ENCODE measurements around the gene ARGFX. TPM values are rescaled to one million over a fixed set of nuclear protein-coding genes. Genes with fewer than 3 reads are reported as not detected.
"Not testable (repeated sequence)": the region's sequence is repeated elsewhere in the genome, so short reads cannot be mapped to it uniquely, and the experiment has no call there.

The ARGFX gene
- total RNA-seq, 1 donor from 2014 or later = not detected

DNA sequence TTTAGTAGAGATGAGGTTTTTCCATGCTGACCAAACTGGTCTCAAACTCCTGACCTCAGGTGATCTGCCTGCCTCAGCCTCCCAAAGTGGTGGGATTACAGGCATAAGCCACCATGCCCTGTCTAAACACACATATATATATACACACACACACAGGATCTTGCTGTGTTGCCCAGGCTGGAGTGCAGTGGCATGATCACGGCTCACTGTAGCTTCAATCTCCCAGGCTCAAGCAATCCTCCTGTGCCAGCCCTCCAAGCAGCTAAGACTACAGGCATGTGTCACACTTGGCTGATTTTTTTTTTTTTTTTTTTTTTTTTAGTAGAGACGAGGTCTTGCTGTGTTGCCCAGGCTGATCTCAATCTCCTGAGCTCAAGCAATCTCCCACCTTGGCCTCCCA lies 32.2 kb downstream of the ARGFX start:
- not testable (repeated sequence) for DNase-seq

- DNase-seq = no peak
These were observed 33.6 kb downstream of the ARGFX start for GRCh38 chr3:121601212-121601812.

DNA sequence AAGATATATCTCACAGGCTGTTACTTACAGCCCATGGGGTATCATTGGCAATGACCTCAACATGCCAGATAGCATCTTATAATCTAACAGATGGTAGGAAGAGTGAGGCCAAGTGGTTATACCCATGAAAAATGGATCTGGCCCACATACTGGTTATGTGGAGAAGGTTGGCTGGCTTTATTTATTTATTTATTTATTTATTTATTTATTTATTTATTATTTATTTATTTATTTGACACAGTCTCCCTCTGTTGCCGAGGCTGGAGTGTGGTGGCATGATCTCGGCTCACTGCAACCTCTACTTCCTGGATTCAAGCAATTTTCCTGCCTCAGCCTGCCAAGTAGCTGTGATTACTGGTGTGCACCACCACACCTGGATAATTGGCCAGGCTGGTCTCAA lies 37.0 kb downstream of the ARGFX start:
- DNase-seq = no peak

DNA sequence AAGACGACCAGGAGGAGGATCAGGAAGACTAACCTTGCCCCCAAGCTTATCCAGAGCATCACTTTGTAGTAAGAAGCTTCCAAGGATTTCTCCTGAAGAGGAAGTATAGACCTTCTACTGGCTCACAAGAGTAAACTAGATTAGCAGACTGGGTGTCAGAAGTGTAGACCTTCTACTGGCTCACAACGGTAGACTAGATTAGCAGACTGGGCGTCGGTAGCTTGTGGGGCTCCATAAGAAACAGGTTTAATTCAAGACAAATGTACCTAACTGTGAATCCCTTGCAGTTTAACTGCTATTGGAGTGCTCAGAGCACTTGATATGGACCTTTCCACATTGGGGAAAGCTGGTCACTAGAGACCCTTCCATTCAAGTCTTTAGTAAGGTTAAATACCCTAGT lies 38.4 kb downstream of the ARGFX start:
- DNase-seq = no peak

Other genes with a start within 250 kb of the ARGFX start
- 3.7 TPM for gene POLQ, start 22.0 kb upstream of the ARGFX start, total RNA-seq
- 12.7 TPM for gene FBXO40, start 25.4 kb downstream of the ARGFX start, total RNA-seq
- gene HCLS1, start 93.0 kb downstream of the ARGFX start, total RNA-seq = 6.9 TPM
- gene GOLGB1, start 181.8 kb downstream of the ARGFX start, total RNA-seq = 75.2 TPM

Measured in tongue (tissue), 2 donors.